GM12892 (cell line): ENCODE measurements around the gene SLC2A9. TPM values are rescaled to one million over a fixed set of nuclear protein-coding genes. Genes with fewer than 3 reads are reported as not detected.

Experiments used
- DNase-seq: peaks from one replicate; pipeline ENCODE4 v3.0.0; 2011; ENCODE audit not compliant: insufficient read length
- FAIRE-seq: peaks from 2 replicates; lab custom pipeline; 2011; peaks lifted over from hg19 to GRCh38; lab: Jason Lieb, UNC
- POLR2A ChIP-seq: IDR thresholded peaks from 2 replicates; pipeline ENCODE4 v1.6.1; 2011; ENCODE audit warnings: low read depth, low read length, control low read depth
- POLR2AphosphoS5 ChIP-seq: IDR thresholded peaks from 2 replicates; pipeline ENCODE4 v1.6.1; 2011; ENCODE audit warnings: low read depth, low read length, control low read depth
- TAF1 ChIP-seq: IDR thresholded peaks from 2 replicates; pipeline ENCODE4 v1.6.1; 2011; ENCODE audit warnings: low read depth, mild to moderate bottlenecking, control low read depth, low read length, borderline replicate concordance
- polyA plus RNA-seq: library from polyadenylated mRNA; unstranded; fragments of >200 nt; gene quantifications from one replicate; pipeline ENCODE4 v1.2.1, GENCODE V29; 2012; ENCODE audit warnings: missing spikeins, inconsistent platforms; ENCODE audit not compliant: missing spikeins

Gene SLC2A9
- 3.6 TPM for polyA plus RNA-seq

- no peak for DNase-seq
- TF ChIP-seq POLR2A (no peak), TAF1 (no peak), POLR2AphosphoS5 (no peak)
- no peak for FAIRE-seq
Measured at GRCh38 chr4:10020871-10021652, at the start of gene SLC2A9. Gene SLC2A9 (minus strand): TSS chr4:10021497. CDS start chr4:10021429, 68 bp downstream.

- DNase-seq (no peak), FAIRE-seq (no peak)
- TF ChIP-seq TAF1 (no peak), POLR2AphosphoS5 (no peak), POLR2A (no peak)
Measured at GRCh38 chr4:10069075-10069642, 47.9 kb upstream of the SLC2A9 start.

GRCh38 chr4:10066670-10067651 is 45.7 kb upstream of the SLC2A9 start:
- DNase-seq = no peak
- no peak for FAIRE-seq
- TF ChIP-seq TAF1 (no peak), POLR2A (no peak)

GRCh38 chr4:10066206-10066605 is 44.9 kb upstream of the SLC2A9 start:
- DNase-seq (no peak), FAIRE-seq (no peak)
- TF ChIP-seq TAF1 = no peak
- TF ChIP-seq POLR2A = no peak
- TF ChIP-seq POLR2AphosphoS5 = no peak

- DNase-seq = no peak
- no peak for FAIRE-seq
- TF ChIP-seq TAF1 (no peak), POLR2A (no peak)
Measured at GRCh38 chr4:10063544-10064300, 42.4 kb upstream of the SLC2A9 start.

- TF ChIP-seq POLR2AphosphoS5 (no peak), POLR2A (no peak), TAF1 (no peak)
- FAIRE-seq = no peak
- no peak for DNase-seq
Measured at GRCh38 chr4:10061650-10062415, 40.5 kb upstream of the SLC2A9 start.

- TF ChIP-seq TAF1 (no peak), POLR2AphosphoS5 (no peak), POLR2A (no peak)
- DNase-seq = no peak
- FAIRE-seq = no peak
Measured at GRCh38 chr4:10058371-10058770, 37.1 kb upstream of the SLC2A9 start.

GRCh38 chr4:10057023-10057395 is 35.7 kb upstream of the SLC2A9 start:
- FAIRE-seq (no peak), DNase-seq (no peak)
- TF ChIP-seq TAF1 = no peak
- TF ChIP-seq POLR2AphosphoS5 = no peak
- no peak for TF ChIP-seq POLR2A

- no peak for FAIRE-seq
- no peak for TF ChIP-seq POLR2A
- TF ChIP-seq POLR2AphosphoS5 = no peak
- no peak for TF ChIP-seq TAF1
Measured at GRCh38 chr4:10056334-10057022, 35.2 kb upstream of the SLC2A9 start.

GRCh38 chr4:10055871-10056270 is 34.6 kb upstream of the SLC2A9 start:
- FAIRE-seq = no peak
- no peak for TF ChIP-seq POLR2A
- TF ChIP-seq POLR2AphosphoS5 = no peak

More at GRCh38 chr4:10056334-10057022, 35.2 kb upstream of the SLC2A9 start:
- no peak for DNase-seq

More at GRCh38 chr4:10055871-10056270, 34.6 kb upstream of the SLC2A9 start:
- DNase-seq = no peak
